ENCODE data around the gene RPL23. TPM values are rescaled to one million over a fixed set of nuclear protein-coding genes. Genes with fewer than 3 reads are reported as not detected.
A peak's percentile ranks its signal among the peaks of the same experiment; 100 is the strongest.

Gene RPL23
- polyA plus RNA-seq, 1 of the 3 experiments (the other 2 are of a cell fraction): 2,658 TPM

DNA sequence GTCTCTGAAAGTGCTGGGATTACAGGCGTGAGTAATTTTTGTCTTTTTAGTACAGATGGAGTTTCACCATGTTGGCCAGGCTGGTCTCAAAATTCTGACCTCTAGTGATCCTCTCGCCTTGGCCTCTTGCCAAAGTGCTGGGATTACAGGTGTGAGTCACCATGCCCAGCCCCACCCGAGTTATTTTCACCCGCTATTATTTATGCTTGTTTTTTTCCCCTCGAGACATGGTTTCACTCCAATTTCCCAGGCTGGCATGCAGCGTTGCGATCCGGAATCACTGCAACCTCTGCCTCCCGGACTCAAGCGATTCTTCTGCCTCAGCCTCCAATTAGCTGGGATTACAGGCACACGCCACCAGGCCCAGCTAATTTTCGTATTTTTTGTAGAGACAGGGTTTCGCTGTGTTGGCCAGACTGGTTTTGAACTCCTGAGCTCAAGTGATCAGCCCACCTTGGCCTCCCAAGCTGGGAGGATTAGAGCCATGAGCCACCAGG is 9.2 kb downstream of the RPL23 start (continued):
- TF ChIP-seq RAD21 (IDR thresholded peaks at IDR 0.05; ENCODE audit: low read length): no peak
- no peak for TF ChIP-seq GABPA (IDR thresholded peaks at IDR 0.05; ENCODE audit: low read depth)
- TF ChIP-seq, protein P1, sequence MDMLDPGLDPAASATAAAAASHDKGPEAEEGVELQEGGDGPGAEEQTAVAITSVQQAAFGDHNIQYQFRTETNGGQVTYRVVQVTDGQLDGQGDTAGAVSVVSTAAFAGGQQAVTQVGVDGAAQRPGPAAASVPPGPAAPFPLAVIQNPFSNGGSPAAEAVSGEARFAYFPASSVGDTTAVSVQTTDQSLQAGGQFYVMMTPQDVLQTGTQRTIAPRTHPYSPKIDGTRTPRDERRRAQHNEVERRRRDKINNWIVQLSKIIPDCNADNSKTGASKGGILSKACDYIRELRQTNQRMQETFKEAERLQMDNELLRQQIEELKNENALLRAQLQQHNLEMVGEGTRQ (IDR thresholded peaks at IDR 0.05; ENCODE audit: borderline replicate concordance, low read depth, low read length): no peak
- no peak for TF ChIP-seq GATA2 (CRISPR knock-in tag; IDR thresholded peaks at IDR 0.05)
- TF ChIP-seq JUND (IDR thresholded peaks at IDR 0.05): no peak
- no peak for TF ChIP-seq YY1 (IDR thresholded peaks at IDR 0.05; ENCODE audit: low read depth)
- TF ChIP-seq NRF1 (IDR thresholded peaks at IDR 0.05; ENCODE audit: low read depth, low read length): no peak
- TF ChIP-seq SIN3A (IDR thresholded peaks at IDR 0.05; ENCODE audit: borderline replicate concordance, low read depth, low read length): no peak
- no peak for TF ChIP-seq USF1 (IDR thresholded peaks at IDR 0.05; ENCODE audit: borderline replicate concordance, low read depth)
- TF ChIP-seq TCF12 (IDR thresholded peaks at IDR 0.05): no peak
- no peak for TF ChIP-seq MEF2A (IDR thresholded peaks at IDR 0.05; ENCODE audit: borderline replicate concordance, low read depth)
- TF ChIP-seq PBX3 (IDR thresholded peaks at IDR 0.05): no peak
- no peak for TF ChIP-seq RFX5 (IDR thresholded peaks at IDR 0.05; ENCODE audit: low read length)
- no peak for TF ChIP-seq EZH2phosphoT487 (IDR thresholded peaks at IDR 0.05; ENCODE audit: borderline replicate concordance, low read depth)

GRCh38 chr17:38825762-38826247 is 27.7 kb downstream of the RPL23 start:
- CTCF ChIA-PET: interaction anchor here (0.6 to 1.2 kb wide), 3 partner anchors 43 to 316 kb away, joined by 3 to 4 read pairs (median 3); no protein-coding TSS in a partner anchor
- H3K27ac ChIP-seq (ENCODE audit: low read depth in 2 of 2, low read length in 1 of 2): peak overlapping the region; percentile 94 to 97
- TF ChIP-seq CHD2 (IDR thresholded peaks at IDR 0.05; ENCODE audit: low read length, partially characterized antibody) (no peak), SMC3 (IDR thresholded peaks at IDR 0.05; ENCODE audit: low read depth, low read length) (no peak), POLR2AphosphoS5 (IDR thresholded peaks at IDR 0.05; ENCODE audit: low read depth, low read length) (no peak)
- TF ChIP-seq, protein P1 (IDR thresholded peaks at IDR 0.05; ENCODE audit: borderline replicate concordance, low read depth, low read length): no peak

More at GRCh38 chr17:38825762-38826247, 27.7 kb downstream of the RPL23 start:
- H3K9ac ChIP-seq: peak overlapping the region; percentile 91
- no peaks in the 10 kb centered on the region for H4K20me1 ChIP-seq (ENCODE audit: insufficient read depth)
- POLR2A ChIA-PET: interaction anchor here (2.1 kb wide), 1 partner anchor 28 kb away, joined by 16 read pairs; the partner anchor contains the start of gene RPL23
- peaks cover 0 to 1% of the 10 kb centered on the region in 2 experiments for H3K36me3 ChIP-seq (replicated peaks in 1 of 2; ENCODE audit: control insufficient read depth in 1 of 2, insufficient read depth in 2 of 2, low read length in 1 of 2)
- H3K4me3 ChIP-seq (ENCODE audit: low read depth in 2 of 2, low read length in 1 of 2): peak overlapping the region; percentile 73 to 94
- peaks cover 13% of the 10 kb centered on the region for H3F3A ChIP-seq (replicated peaks; ENCODE audit: insufficient read depth)
- peaks cover 42% of the 10 kb centered on the region for H3K79me2 ChIP-seq (ENCODE audit: insufficient read depth)
- H2AFZ ChIP-seq (ENCODE audit: low read depth): peak overlapping the region; percentile 87
- peak overlapping the region; percentile 88 for H3K4me2 ChIP-seq
- H3K27me3 ChIP-seq (ENCODE audit: insufficient read depth): no peaks in the 10 kb centered on the region
- no peak for DNase-seq
- 92% methylated on average over 17 of the region's 17 CpGs for WGBS (ENCODE audit: low lambda C conversion rate)
- no peaks in the 10 kb centered on the region for H3K9me3 ChIP-seq
- H3K9me2 ChIP-seq: no peaks in the 10 kb centered on the region
- peaks cover 5 to 15% of the 10 kb centered on the region in 2 experiments; a peak in 1 of 4 replicates for H3K4me1 ChIP-seq (ENCODE audit: control insufficient read depth in 1 of 2, insufficient read depth in 2 of 2, low read depth in 1 of 2, low read length in 1 of 2)
